ENCODE results near the gene PRPH.

PRPH gene

GRCh38 chr12:49334226-49334625 lies 39.3 kb downstream of the PRPH start:
- DNase-seq: no peak

DNA sequence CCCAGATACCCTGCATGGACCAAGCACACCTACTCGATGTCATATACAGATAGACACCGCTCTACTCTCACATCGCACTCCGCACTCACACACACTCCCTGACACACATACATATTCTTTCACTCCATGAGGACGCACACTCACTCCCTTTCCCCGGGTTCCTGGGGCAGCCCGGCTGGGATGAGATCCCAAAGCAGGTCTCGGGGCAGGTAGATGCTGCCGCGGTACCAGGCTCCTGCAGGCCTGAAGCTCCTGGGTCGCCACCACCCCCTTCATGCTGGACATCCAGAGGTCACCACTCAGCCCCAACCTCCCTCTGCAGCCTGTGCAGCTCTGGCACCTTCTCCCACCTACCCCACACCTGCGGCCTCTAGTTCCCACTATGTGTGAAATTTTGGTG lies 39.7 kb downstream of the PRPH start:
- no peak for DNase-seq

DNA sequence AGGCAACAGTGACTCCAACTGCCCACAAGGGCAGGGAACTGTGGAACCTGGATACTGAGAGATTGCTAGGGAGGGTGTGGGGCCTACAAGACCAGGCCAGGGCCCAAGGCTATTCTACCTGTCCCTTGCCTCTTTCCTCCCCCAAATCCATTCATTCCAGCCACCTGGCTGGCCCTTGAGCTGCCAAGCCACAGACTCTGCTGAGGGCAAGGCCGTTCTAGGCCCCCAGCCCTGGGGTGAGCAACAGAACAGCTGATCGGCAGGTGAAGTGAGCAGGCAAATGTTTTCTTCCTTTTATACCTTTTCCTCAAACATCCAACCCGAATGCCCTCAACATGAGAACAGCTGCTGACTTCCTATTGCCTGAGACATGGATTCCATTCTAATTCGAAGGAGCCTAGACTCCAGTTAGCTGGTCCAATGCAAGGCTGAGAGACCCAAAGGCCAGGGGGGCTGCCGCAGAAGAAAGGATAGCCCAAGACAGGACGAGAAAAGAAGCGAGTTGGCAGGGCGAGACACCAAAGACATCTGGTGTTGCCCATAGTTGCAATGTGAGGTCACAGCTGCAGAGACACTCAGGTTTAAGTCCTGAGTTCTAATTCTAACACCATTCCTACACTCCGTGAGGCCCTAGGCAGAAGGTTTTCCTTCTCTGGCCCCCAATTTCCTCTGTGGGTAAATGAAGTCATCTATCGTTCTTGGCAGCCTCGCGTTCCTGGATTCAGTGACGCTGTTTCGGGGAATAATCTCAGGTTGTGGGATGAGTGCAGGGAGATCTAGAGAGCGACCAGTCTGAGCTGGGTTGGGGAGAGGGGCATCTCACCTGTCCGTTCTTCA lies 40.4 kb downstream of the PRPH start:
- DNase-seq: no peak

DNA sequence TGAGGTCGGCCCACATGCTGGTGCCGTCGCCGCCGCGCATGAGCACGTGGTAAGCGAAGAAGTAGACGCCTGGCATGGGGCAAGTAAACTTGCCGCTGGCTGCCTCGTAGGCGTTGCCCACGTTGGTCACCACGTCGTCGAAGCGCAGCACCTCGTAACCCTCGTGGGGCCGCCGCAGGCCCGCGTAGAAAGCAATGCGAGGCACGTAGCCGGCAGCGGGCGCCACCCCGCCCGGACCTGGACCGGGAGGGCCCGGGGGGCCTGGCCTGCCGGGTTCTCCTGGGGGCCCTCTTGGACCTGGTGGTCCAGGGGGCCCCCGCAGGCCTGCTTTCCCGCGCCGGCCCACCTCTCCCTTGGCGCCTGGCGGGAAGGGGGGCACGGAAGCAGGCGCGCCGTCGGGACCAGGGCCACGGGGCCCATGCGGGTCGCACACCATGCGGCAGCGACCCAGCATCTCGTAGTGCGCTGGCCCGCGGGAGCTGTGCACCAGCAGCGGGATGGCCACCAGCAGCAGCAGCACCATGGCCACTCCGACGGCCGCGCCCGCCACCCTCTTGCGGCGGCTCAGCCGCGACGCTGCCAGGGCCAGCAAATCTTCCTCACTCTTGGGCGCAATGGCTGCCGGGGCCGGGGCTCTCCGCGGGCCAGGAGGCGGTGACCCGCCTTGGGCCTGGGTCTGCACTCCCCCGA lies 41.2 kb downstream of the PRPH start:
- DNase-seq: no peak

DNA sequence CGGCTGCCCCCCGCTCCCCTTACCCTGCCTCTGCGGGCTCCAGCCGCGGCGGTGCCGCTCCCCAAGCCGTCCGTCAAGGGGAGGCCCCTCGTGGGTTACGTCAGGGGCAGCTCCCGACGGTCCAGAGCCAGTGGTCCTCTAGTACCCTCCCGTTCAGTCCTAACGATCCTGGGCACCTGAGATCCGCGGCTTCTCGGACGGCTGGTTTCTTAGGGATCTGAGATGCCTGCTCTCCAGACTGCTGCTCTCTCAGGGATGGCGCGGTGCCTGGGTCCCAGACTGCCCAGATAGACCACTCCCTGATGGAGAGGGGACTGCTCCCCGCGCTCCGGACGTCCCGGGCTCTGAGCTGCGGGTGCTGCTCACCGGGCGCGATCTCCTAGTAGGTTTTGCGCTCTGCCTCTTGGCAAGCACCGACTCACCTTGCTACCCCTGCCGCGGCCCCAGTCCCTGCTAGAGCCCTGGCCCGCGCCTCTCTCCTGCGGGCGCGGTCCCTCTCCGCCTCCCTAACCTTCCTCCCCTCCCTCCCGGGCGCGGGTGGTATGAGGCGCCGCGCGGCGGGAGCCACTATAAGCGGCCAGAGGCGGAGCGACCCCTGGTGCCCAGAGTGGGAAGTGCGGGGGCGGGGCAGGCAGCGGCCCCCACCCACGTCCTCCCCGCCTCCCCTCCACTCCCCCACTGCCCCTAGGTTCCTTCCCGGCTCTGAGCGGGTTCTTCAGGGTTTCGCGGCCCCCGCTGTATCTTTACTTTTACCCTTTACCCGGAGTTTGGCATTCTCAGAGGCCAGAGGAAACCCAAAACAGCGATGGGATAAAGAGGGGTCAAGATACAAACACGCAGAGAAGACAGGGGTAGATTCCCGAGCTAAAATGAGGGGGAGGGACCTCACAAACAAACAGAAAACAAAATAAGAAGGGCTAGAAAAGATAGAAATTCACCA lies 42.0 kb downstream of the PRPH start, which contains the start of gene C1QL4:
Gene C1QL4 (minus strand): TSS at position 544 of the 940 bp plus-strand sequence. CDS start 711 bp downstream, outside the sequence.
- peak; percentile 89 for DNase-seq

GRCh38 chr12:49338830-49339463 lies 44.0 kb downstream of the PRPH start:
- no peak for DNase-seq

GRCh38 chr12:49339464-49339861 lies 44.5 kb downstream of the PRPH start:
- DNase-seq: no peak

DNA sequence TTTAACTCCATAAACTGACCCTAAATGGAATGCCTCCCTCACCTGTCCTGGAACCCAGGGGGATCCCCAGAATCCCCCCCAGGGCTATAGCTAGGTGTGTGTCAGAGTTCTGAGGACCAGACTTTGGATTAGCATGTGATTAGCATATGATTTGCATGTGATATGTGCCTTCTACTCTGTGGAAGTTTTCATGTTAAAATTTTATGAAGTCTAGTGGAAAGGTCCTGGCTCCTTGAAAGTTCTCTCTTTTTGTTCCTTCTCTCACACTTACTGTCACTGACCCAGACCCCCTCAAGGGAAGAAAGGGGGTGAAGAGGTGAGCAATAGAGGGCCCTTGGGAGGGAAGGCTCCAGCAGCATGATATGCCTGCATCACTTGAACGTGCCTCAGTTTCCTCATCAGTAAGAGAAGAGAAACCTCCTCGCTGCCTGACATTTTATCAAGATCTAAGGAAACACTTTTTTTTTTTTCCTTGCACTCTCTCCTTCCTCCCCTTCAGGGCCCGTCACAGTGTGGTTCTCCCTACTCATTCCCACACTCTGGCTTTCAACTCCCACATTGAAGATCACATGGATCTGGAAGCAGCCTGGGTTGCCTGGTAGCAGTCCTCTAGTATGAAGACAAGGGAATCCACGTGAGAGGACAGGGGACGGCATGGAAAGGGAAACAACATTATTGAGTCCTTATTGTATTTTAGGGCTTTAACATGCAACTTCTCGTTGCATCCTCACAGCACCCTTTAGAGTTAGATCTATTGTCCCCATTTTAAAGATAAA lies 45.3 kb downstream of the PRPH start:
- DNase-seq: no peak

DNA sequence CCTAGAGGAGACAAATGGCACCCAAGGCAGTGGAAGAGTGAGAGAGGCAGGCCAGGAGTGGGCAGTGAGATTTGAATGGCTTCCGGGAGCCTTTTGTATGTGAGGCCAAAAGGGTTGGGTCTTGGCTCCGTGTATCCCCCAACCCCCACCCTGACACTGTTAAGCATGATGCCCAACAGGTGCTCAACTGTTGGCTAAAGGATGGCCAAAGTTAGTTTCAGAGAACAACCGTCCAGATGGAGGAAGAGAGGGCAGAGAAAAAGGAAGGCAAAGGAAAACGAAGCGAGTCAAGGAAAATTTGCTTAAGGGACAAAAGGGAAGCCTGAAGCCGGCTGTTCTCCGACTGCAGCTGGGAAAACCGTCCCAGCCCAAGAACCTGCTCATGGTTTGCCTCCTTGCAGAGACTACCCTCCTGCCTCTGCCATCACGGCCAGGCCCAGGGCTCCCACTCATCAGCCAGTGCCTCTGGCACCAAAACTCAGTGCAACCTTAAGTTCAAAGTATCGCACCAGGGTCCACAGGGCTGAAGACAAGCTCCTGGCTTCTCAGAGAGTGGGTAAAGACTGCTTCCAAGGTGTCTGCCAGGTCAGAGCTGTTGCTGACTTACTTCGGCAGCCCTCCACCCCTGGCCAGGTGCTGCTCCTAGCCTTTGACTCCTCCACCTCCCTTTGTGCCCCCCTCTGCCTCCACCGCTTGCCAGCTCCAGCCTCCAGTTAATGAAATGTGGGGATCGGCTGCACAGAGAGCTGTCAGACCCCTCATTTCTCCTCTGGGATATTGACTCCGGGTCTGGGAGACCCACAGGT lies 46.2 kb downstream of the PRPH start:
- DNase-seq: no peak

DNA sequence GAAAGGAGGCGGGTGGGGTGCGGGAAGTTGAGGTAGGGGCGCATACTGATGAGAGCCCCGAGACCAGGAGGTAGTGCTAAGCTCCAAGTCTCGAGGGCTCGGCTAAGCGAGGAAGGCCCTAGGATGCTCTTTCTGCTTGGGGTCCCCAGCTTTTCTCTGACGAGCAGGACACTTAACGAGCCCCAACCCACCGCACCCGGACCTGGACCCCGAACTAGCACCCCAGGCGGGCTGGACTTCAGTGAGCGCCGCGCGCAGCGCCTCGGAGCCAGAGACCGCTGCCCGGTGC lies 46.8 kb downstream of the PRPH start:
- no peak for DNase-seq

GRCh38 chr12:49342066-49342913 lies 47.3 kb downstream of the PRPH start:
- peak; percentile 93 for DNase-seq

DNA sequence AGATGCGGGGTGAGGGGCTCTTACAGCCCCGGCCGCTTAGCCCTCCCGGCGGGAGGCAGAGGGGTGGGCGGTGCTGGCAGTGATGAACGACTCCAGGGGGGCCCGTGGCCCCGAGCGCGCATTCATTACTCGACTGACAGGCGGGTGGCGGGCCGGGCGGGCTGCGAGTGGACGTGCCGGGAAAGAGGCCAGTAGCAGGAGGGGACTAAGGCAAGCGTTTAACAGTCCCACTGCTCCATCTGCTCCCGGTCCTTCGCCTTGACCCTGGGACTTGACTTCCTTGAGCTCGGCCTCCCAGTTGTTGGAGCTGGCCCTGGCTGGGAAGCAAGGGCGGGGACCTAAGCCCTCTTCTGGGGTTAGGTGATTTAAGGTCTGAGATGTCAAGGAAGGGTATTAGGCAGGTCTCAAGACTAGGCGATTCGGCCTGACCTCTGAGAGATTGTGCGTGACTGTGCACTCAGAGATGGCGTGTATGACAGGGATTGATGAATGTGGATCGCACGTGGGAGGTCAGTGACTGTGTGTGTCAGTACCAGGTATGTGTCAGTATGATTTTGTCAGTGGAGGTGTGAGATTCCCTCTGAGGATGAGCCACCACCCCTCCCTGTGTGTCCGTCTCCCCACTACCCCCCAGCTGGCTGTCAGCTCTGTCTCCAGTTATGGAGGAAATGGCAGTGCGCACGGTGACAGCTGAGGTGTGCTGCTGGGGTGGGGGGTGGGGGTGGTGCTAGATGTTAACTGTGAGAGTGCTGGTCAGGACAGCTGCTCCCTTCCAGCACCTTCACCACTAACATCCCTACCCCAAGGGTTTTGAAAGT lies 48.2 kb downstream of the PRPH start:
- DNase-seq: no peak

- no peak for DNase-seq
Measured at GRCh38 chr12:49344486-49345050, 49.6 kb downstream of the PRPH start.

DNA sequence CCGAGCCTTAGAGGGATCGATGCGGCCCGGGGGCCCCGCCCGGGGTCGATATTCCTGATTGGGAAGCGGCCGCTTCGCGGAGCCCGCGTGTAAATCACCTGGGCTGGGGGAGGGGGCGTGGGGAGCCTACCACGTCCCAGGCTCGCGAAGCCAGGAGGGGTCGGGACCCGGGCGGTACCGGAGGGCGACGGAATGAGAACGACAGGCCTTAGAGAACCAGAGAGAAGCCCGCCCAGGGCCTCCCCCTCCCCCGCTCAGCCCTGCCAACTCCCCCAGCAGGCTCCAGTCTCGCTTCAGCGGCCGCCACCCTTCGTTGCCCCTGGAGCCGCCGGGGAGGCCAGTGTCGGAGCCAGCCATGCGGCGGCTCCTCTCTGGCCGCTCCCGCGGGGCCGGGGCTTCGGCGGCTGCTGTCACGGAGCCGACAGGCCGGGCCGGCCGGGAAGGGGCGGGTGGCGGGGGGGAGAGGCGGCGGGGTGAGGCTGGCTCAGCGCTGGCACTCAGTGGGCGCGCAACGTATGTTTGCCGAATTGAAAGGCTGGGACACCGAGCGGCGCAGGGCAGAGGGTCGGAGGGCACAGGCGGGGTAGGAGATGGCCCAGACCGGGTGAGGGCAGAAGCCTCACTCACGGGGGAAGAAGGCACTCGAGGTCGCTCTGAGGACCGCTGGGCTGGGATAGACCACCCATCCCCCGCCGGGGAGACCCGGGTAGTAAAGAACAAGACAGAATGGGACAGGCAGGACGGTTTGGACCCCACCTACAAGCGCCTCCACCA lies 50.3 kb downstream of the PRPH start:
- DNase-seq: peak; percentile 56

- no peak for DNase-seq
Measured at GRCh38 chr12:49345825-49346658, 51.1 kb downstream of the PRPH start.

DNA sequence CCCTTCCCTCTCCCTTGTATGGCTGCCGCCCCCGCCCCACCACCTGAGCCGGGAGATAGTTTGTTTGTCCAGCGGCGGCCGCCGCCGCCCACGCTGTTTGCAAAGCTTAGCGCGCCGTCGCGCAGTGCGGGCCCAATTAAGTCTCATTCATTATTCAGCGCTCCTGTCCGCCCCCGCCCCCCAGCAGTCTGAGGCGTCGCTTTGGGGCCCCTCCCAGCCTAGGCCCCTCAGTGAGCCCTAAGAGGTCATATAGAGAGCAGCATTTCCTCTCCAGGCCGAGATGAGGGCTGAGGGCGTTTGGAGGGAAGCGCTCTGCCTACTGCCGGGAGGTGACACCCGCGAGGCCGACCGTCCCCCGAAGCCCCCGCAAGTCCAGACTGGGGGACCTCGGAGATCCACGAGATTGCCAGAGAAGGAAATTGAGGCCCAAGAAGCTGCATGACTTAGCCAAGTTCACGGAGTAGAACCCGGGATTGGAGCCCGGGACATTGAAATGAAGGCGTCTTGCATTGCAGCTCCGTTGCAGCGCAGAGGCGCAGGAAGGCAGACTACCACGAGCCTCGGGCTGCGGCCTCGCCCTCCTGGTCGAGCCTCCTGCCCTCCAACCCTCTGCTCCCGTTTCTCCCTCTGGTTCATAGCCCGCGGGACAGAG lies 51.8 kb downstream of the PRPH start, which contains the start of gene DNAJC22:
Gene DNAJC22 (plus strand): TSS at position 230 of the 652 bp plus-strand sequence. CDS start 1,985 bp downstream, outside the sequence.
- no peak for DNase-seq
